Kidney epithelial cell (primary cell): ENCODE measurements around the gene SALL4. TPM values are rescaled to one million over a fixed set of nuclear protein-coding genes. Genes with fewer than 3 reads are reported as not detected.

Source experiments
- DNase-seq: peaks from one replicate; pipeline ENCODE4 v3.0.0-alpha.2; 2010; ENCODE audit warnings: low read depth
- H3K27me3 ChIP-seq: 2 replicates; pipeline ENCODE4 v1.6.0; 2011; ENCODE audit warnings: low read length; ENCODE audit not compliant: control insufficient read depth, insufficient read depth
- H3K36me3 ChIP-seq: 2 replicates; pipeline ENCODE4 v1.5.1; 2011; ENCODE audit warnings: low read length; ENCODE audit not compliant: control insufficient read depth, insufficient read depth
- H3K4me3 ChIP-seq: 2 replicates; pipeline ENCODE4 v1.5.1; 2011; ENCODE audit warnings: low read depth, mild to moderate bottlenecking, control low read depth, low read length
- total RNA-seq: library from RNA; depleted of rRNA; stranded (reverse); fragments of >200 nt; gene quantifications from 2 replicates; pipeline ENCODE4 v1.2.3, GENCODE V29; 2015
- TF ChIP-seq, protein P1 (sequence below): IDR thresholded peaks from 2 replicates; pipeline ENCODE4 v1.5.1; 2011; ENCODE audit warnings: mild to moderate bottlenecking, moderate library complexity, low read length, control low read depth, inconsistent platforms; ENCODE audit not compliant: insufficient read depth, poor library complexity, severe bottlenecking

Gene SALL4
- total RNA-seq, 1 donor from 2014 or later: 5.3 TPM

DNA sequence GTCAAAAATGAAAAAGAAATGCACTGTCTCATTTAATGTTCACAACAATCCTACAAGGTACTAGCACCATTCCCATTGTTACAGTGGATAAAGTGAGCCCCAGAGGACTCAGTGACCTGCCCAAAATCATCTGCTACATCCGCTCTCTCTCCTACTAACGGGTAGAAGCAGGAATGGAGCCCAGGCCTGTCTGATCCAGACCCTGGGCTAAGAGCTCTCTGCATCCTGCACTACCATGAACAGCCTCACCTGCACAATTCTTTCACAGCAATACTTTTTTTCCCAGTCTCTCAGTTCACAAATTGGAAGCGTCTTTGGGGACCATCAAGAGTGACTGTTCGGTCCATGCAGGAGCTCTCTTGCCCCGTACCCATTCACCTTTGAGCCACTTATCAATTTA, 65.4 kb downstream of the SALL4 start:
- DNase-seq: no peak
- Histone ChIP-seq H3K36me3 (no peaks in the 10 kb centered on the region), H3K27me3 (no peaks in the 10 kb centered on the region), H3K4me3 (no peak overlapping the region)
- TF ChIP-seq, protein P1, sequence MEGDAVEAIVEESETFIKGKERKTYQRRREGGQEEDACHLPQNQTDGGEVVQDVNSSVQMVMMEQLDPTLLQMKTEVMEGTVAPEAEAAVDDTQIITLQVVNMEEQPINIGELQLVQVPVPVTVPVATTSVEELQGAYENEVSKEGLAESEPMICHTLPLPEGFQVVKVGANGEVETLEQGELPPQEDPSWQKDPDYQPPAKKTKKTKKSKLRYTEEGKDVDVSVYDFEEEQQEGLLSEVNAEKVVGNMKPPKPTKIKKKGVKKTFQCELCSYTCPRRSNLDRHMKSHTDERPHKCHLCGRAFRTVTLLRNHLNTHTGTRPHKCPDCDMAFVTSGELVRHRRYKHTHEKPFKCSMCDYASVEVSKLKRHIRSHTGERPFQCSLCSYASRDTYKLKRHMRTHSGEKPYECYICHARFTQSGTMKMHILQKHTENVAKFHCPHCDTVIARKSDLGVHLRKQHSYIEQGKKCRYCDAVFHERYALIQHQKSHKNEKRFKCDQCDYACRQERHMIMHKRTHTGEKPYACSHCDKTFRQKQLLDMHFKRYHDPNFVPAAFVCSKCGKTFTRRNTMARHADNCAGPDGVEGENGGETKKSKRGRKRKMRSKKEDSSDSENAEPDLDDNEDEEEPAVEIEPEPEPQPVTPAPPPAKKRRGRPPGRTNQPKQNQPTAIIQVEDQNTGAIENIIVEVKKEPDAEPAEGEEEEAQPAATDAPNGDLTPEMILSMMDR: no peak

DNA sequence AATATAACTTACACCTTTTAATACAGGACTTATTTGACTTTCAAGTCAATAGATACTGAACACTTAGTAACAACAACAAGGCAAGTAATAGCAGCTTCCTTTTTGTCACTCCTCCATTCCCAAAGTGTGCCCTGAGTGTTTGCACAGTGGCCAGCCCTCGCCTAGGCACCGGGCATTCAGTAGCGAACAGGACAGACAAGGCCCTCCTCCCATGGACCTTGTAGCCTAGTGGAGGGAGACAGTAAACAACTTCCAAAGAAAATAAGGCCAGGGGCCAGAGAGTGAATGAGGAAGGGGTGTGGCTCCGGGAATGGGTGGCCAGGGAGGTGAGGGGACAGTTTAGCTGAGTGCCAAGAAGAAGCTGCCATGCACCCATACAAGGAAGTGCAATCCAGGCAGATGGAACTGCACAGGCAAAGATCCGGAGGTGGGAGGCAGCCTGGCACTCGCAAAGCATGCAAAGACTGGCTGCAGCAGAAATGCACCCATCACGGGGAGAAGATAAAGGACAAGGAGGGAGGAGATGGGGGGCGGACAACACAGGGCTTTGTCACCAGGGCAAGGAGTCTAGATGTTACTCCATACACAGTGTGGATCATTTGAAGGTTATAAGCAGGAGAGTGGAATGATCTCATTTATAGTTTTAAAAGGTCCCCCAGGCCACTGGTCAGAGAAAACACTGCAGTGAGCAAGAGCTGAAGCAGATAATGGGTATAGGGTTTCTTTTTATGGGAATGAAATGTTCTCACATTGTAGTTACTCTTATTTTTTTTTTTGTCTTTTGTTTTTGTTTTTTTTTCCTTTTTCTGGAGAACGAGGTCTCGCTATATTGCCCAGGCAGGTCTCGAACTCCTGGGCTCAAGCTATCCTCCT, 66.4 kb downstream of the SALL4 start:
- no peak for DNase-seq
- no peaks in the 10 kb centered on the region for H3K27me3 ChIP-seq
- TF ChIP-seq, protein P1: no peak
- no peaks in the 10 kb centered on the region for H3K36me3 ChIP-seq
- no peak overlapping the region for H3K4me3 ChIP-seq

DNA sequence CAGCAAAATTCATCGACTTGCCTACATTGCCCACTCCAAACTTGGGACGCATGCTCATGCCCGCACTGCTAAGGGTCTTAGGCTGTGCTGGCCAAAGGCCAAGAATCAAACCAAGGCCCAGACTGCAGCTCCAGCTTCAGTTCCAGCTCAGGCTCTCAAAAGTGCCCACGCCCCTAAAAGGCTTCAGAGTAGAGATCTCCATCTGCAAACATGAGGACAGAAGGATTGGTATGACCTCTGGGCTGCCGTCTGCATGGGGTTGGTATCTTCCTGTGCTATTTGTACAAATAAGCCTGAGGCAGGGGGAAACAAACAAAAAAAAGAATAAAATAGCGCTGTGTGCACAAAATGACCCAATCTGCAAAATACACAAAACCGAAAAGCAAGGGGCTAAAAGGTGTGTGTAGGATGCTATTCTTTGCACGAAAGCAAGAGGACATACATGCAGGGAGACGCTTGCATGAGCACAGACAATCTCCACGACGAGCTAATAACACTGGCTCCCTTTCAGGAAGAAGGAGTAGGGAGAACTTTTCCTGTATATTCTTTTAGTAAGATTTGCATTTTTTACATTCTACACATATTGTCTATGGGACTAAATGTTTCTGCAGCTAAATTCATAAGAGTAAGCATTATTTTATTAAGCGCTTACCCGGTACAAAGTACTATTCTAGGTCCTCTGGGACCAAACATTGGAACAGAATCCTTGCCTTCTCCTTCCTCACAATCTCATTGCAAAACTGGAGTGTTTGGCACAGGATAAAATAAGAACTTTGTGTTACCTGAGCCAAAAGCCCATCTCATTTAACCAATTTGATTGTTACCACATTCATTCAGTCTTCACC, 67.2 kb downstream of the SALL4 start:
- no peaks in the 10 kb centered on the region for H3K36me3 ChIP-seq
- TF ChIP-seq, protein P1: no peak
- no peak overlapping the region for H3K4me3 ChIP-seq
- H3K27me3 ChIP-seq: no peaks in the 10 kb centered on the region
- no peak for DNase-seq

DNA sequence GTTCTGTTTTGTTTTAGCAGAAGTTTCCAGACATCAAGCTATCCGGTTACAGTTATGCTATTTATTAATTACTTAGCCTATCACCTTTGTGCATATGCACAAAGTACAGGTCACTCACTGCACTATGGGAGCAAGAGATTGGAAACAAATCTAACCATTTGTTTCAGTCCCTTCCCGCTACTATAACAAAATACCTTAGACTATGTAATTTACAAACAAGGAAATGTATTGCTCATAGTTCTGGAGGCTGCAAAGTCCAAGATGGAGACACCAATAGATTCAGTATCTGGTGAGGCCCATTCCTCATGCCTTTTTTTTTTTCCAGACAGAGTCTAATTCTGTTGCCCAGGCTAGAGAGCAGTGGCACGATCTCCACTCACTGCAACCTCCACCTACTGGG, 69.3 kb downstream of the SALL4 start:
- TF ChIP-seq, protein P1: no peak
- H3K36me3 ChIP-seq: no peaks in the 10 kb centered on the region
- DNase-seq: no peak
- H3K27me3 ChIP-seq: no peaks in the 10 kb centered on the region
- H3K4me3 ChIP-seq: no peak overlapping the region

Other genes with a start within 250 kb of the SALL4 start
- 37.6 and 37.9 TPM in 2 replicates for gene ATP9A, start 34.1 kb downstream of the SALL4 start, total RNA-seq